ENCODE data around the gene DISP2.

Gene DISP2

GRCh38 chr15:40364251-40364650 lies 6.2 kb downstream of the DISP2 start:
- no peak for DNase-seq (ENCODE audit: extremely low spot score)
- ChIA-PET POLR2A (no interaction called here), CTCF (interaction anchor here (2.6 to 8.7 kb wide), 3 partner anchors 9 to 55 kb away, joined by 16 to 179 read pairs (median 70); partner anchors contain the start of genes DISP2 and PHGR1)
- TF ChIP-seq, protein P1, sequence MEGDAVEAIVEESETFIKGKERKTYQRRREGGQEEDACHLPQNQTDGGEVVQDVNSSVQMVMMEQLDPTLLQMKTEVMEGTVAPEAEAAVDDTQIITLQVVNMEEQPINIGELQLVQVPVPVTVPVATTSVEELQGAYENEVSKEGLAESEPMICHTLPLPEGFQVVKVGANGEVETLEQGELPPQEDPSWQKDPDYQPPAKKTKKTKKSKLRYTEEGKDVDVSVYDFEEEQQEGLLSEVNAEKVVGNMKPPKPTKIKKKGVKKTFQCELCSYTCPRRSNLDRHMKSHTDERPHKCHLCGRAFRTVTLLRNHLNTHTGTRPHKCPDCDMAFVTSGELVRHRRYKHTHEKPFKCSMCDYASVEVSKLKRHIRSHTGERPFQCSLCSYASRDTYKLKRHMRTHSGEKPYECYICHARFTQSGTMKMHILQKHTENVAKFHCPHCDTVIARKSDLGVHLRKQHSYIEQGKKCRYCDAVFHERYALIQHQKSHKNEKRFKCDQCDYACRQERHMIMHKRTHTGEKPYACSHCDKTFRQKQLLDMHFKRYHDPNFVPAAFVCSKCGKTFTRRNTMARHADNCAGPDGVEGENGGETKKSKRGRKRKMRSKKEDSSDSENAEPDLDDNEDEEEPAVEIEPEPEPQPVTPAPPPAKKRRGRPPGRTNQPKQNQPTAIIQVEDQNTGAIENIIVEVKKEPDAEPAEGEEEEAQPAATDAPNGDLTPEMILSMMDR (IDR thresholded peaks at IDR 0.05; ENCODE audit: control extremely low read depth, extremely low read depth, low read depth, missing control alignments): no peak

DNA sequence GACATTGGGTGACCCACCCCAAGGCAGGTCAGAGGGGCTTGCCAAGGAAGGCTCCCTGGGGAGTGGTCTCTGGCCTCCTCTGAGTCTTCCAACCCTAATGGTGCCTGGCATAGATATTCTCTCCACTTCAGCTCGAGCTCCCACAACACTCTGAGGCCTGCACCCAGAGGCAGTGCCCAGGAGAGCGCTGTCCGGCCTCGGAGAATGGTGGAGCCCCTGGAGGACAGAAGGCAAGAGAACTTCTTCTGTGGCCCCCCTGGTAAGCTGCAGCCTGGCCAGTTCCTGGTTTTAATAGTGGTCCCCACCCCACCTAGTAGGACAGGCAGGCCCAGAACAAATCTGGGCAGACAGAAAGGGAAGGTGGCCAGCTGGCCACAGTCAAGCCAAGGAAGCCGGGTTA lies 7.0 kb downstream of the DISP2 start:
- no peak for DNase-seq (ENCODE audit: extremely low spot score)
- ChIA-PET CTCF (interaction anchor here (0.9 to 8.7 kb wide), 6 partner anchors 9 to 54 kb away, joined by 3 to 179 read pairs (median 10); partner anchors contain the start of genes DISP2 and PHGR1), POLR2A (no interaction called here)
- TF ChIP-seq, protein P1 (IDR thresholded peaks at IDR 0.05; ENCODE audit: control extremely low read depth, extremely low read depth, low read depth, missing control alignments): no peak

DNA sequence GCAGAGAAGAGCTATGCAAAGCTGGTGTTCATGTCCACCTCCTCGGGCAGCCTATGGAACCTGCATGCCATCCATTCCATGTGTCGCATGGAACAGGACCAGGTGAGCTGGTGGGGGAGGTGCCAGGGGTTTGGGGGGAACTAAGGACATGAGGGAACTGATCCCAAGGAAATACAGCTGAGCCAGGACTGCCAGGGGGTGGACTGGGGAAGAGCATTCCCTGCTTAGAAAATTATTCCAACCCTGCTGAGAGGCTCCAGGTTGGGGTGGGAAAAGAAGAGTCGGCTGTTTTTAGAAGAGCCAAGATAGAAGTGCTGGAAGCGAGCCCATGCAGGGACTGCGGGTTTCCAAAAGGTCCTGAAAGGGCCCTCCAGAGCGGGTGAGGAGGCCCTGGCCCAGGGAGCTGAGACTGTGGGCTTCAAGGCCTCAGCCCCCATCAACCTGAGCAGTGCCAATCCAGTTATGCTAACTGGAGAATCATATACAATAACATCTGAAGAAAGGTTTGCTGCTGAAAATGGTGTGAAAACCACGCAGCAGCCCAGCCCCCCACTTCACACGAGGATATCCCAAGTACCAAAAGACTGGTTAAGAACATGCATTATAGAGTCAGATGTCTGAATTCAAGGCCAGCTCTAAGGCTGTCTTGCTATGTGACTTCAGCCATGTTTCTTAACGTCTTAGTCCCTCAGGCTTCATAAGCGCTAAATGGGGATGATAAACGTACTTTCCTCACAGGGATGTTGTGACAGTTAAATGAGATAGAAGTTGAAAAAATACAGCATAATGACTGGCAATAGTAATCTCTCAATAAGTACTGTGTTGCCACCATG lies 7.8 kb downstream of the DISP2 start:
- CTCF ChIA-PET: interaction anchor here (0.9 to 8.7 kb wide), 11 partner anchors 10 to 69 kb away, joined by 3 to 179 read pairs (median 5); partner anchors contain the start of genes DISP2 and PHGR1
- POLR2A ChIA-PET: no interaction called here
- TF ChIP-seq, protein P1 (IDR thresholded peaks at IDR 0.05; ENCODE audit: control extremely low read depth, extremely low read depth, low read depth, missing control alignments): no peak
- DNase-seq (ENCODE audit: extremely low spot score): no peak

GRCh38 chr15:40366457-40367370 lies 8.7 kb downstream of the DISP2 start:
- POLR2A ChIA-PET: no interaction called here
- no peak for DNase-seq (ENCODE audit: extremely low spot score)
- TF ChIP-seq, protein P1 (IDR thresholded peaks at IDR 0.05; ENCODE audit: control extremely low read depth, extremely low read depth, low read depth, missing control alignments): no peak
- CTCF ChIA-PET: interaction anchor here (0.9 to 8.7 kb wide), 13 partner anchors 11 to 68 kb away, joined by 3 to 179 read pairs (median 8); partner anchors contain the start of genes DISP2, INAFM2, IVD and PHGR1

DNA sequence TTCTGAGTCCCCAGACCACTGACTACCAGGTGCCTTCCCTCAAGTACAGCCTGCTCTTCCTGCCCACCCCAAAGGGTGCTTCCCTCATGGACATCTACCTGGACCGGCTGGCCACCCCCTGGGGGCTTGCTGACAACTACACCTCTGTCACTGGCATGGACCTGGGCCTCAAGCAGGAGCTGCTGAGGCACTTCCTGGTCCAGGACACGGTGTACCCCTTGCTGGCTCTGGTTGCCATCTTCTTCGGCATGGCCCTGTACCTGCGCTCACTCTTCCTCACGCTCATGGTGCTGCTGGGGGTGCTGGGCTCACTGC lies 9.3 kb downstream of the DISP2 start:
- DNase-seq (ENCODE audit: extremely low spot score): no peak
- CTCF ChIA-PET: interaction anchor here (1.2 to 8.7 kb wide), 14 partner anchors 10 to 140 kb away, joined by 3 to 179 read pairs (median 10); partner anchors contain the start of genes DISP2, INAFM2, IVD and KNSTRN
- TF ChIP-seq, protein P1 (IDR thresholded peaks at IDR 0.05; ENCODE audit: control extremely low read depth, extremely low read depth, low read depth, missing control alignments): no peak
- POLR2A ChIA-PET: no interaction called here
